ENCODE data around the gene MUSK.

Gene MUSK

DNA sequence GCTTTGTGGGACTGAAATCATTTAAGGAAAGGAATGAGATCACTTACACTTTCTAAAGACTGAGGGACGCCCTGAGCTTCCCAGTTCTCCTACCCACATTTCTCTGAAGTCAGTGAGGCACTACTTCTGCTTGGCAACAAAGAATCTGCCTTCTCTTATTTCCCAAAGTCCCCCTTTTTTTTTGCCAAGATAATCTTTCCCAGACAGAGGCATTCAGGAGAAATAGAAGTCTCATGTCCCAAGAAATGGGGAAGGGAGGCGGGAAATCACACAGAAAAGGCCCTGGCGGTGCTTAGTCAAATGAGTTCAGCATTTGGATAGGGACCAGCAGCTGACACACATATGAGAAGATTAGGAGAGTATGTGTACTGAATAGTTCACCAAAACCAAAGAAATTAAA is 159.7 kb downstream of the MUSK start:
- H3K4me3 ChIP-seq (ENCODE audit: low read length in 2 of 2), result no peak overlapping the region
- H3K4me1 ChIP-seq (ENCODE audit: control insufficient read depth, insufficient read depth, low read length), result no peaks in the 10 kb centered on the region
- H3K36me3 ChIP-seq (ENCODE audit: control insufficient read depth in 2 of 2, insufficient read depth in 2 of 2, low read length in 2 of 2), result no peaks in the 10 kb centered on the region
- no peaks in the 10 kb centered on the region for H3K27me3 ChIP-seq (ENCODE audit: control insufficient read depth in 1 of 2, insufficient read depth in 2 of 2, low read length in 2 of 2)
- no peak overlapping the region for H3K9ac ChIP-seq (ENCODE audit: low read length in 2 of 2)
- no peak overlapping the region for H3K27ac ChIP-seq (ENCODE audit: low read length)
- H3K9me3 ChIP-seq (ENCODE audit: control insufficient read depth in 2 of 2, low read length in 2 of 2), result no peaks in the 10 kb centered on the region

DNA sequence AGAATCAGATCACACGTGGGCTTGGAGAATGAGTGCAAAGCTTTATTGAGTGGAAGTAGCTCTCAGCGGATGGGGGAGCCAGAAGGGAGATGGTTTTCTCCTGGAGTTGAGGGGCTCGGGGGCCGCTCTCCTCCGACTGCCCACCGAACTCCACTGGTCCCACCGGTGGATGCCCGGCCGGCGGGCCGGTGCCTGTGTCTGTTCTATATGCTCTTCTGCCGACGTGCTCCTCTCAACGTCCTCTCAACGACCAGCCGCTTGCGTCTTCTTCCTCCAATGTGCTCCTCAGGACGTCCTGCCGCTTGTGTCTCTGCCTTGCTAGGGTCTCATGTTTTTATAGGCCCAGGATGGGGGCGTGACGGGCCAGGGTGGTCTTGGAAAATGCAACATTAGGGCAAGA is 161.9 kb downstream of the MUSK start:
- no peaks in the 10 kb centered on the region for H3K4me1 ChIP-seq (ENCODE audit: control insufficient read depth, insufficient read depth, low read length)
- H3K9ac ChIP-seq (ENCODE audit: low read length in 2 of 2), result no peak overlapping the region
- no peaks in the 10 kb centered on the region for H3K9me3 ChIP-seq (ENCODE audit: control insufficient read depth in 2 of 2, low read length in 2 of 2)
- H3K36me3 ChIP-seq (ENCODE audit: control insufficient read depth in 2 of 2, insufficient read depth in 2 of 2, low read length in 2 of 2), result no peaks in the 10 kb centered on the region
- H3K27me3 ChIP-seq (ENCODE audit: control insufficient read depth in 1 of 2, insufficient read depth in 2 of 2, low read length in 2 of 2), result no peaks in the 10 kb centered on the region
- no peak overlapping the region for H3K4me3 ChIP-seq (ENCODE audit: low read length in 2 of 2)
- no peak overlapping the region for H3K27ac ChIP-seq (ENCODE audit: low read length)

DNA sequence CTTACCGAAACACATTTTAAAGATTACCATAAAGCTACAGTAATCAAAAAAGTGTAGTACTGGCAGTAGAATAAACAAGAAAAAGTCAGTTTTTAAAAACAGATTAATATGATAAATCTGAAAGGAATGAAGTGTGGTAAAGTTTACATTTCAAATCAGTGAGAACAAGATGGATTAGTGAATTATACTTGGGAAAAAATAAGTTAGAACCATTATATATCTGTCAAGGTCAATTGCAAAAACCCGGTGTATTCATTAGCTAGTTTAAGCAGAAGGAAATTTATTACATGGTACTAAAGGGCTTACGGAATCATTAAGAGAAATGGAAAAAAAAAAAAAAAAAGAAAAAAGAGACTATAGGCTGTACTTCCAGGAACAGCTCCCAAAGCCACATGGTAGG is 164.3 kb downstream of the MUSK start:
- Histone ChIP-seq H3K9me3 (ENCODE audit: control insufficient read depth in 2 of 2, low read length in 2 of 2) (no peaks in the 10 kb centered on the region), H3K36me3 (ENCODE audit: control insufficient read depth in 2 of 2, insufficient read depth in 2 of 2, low read length in 2 of 2) (no peaks in the 10 kb centered on the region), H3K27ac (ENCODE audit: low read length) (no peak overlapping the region), H3K9ac (ENCODE audit: low read length in 2 of 2) (no peak overlapping the region), H3K4me1 (ENCODE audit: control insufficient read depth, insufficient read depth, low read length) (no peaks in the 10 kb centered on the region), H3K27me3 (ENCODE audit: control insufficient read depth in 1 of 2, insufficient read depth in 2 of 2, low read length in 2 of 2) (no peaks in the 10 kb centered on the region), H3K4me3 (ENCODE audit: low read length in 2 of 2) (no peak overlapping the region)

DNA sequence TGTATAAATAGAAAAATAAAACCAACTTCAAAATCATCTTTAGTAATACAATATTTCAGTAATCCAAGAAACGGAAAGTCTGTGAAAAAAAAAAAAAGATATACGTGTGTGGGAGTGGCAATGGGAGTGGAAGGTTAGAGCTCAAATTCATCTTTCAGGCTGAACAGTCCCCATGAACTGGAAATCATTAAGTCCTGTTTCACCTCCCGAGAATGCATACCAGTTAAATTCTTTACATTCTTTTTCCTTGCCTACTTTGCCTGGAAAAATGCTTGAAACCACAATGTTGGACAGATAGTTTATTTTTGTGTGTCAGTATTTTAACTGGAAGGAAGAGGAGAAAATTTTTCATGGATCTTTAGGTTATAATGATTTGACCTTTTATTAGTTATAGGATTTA is 166.8 kb downstream of the MUSK start:
- H3K36me3 ChIP-seq (ENCODE audit: control insufficient read depth in 2 of 2, insufficient read depth in 2 of 2, low read length in 2 of 2), result no peaks in the 10 kb centered on the region
- no peaks in the 10 kb centered on the region for H3K4me1 ChIP-seq (ENCODE audit: control insufficient read depth, insufficient read depth, low read length)
- H3K27me3 ChIP-seq (ENCODE audit: control insufficient read depth in 1 of 2, insufficient read depth in 2 of 2, low read length in 2 of 2), result no peaks in the 10 kb centered on the region
- H3K9me3 ChIP-seq (ENCODE audit: control insufficient read depth in 2 of 2, low read length in 2 of 2), result no peaks in the 10 kb centered on the region
- H3K9ac ChIP-seq (ENCODE audit: low read length in 2 of 2), result no peak overlapping the region
- H3K27ac ChIP-seq (ENCODE audit: low read length), result no peak overlapping the region
- no peak overlapping the region for H3K4me3 ChIP-seq (ENCODE audit: low read length in 2 of 2)

DNA sequence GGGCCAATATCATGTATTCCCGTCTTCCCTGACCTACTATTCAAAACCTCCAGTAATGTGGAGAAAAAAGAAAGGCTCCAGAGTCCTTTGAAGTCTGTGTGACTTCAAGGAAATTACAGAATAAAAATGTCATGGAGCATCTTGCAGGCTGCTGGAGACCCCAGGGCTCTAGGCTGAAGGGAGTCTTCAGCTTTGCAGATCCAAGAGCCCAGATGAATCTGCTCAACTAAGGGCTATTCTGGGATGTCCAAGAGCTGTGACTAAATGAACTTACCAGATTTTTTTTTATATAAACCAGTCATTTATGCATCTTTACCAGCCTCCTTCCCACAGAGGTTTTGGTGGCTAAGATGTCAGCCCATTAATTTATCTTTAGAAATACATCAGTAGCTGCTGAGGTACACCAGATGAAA is 167.3 kb downstream of the MUSK start:
- Histone ChIP-seq H3K9ac (ENCODE audit: low read length in 2 of 2) (no peak overlapping the region), H3K4me3 (ENCODE audit: low read length in 2 of 2) (no peak overlapping the region), H3K4me1 (ENCODE audit: control insufficient read depth, insufficient read depth, low read length) (no peaks in the 10 kb centered on the region), H3K27ac (ENCODE audit: low read length) (no peak overlapping the region), H3K36me3 (ENCODE audit: control insufficient read depth in 2 of 2, insufficient read depth in 2 of 2, low read length in 2 of 2) (no peaks in the 10 kb centered on the region), H3K9me3 (ENCODE audit: control insufficient read depth in 2 of 2, low read length in 2 of 2) (no peaks in the 10 kb centered on the region), H3K27me3 (ENCODE audit: control insufficient read depth in 1 of 2, insufficient read depth in 2 of 2, low read length in 2 of 2) (no peaks in the 10 kb centered on the region)

DNA sequence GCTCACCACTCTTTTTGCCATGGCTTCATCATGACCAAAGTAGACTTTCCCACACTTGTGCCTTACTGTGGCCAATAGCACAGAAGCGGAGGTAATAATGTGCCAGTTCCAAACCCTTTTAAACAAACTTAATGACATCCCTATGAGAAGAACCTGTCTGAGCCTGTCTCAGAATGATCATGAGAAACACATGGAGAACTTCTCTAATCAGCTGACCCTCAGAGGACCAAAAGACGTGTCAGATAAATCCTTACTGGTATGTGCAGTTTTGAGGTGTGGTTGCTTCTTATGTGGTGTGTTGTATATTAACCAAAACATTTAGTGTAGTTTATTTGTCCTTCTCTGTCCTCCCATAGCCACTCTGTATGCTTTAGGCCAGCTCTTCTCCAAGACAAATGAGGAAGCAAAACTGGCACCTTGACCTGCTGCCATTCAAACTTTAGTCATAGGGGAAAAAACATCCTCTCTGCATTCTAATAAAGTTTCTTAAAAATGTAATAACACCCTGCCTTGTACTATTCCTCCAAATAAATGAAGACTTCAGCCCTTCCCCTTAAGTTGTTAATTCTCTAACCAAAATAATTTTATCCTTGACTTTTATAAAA is 168.9 kb downstream of the MUSK start:
- no peak overlapping the region for H3K27ac ChIP-seq (ENCODE audit: low read length)
- H3K9me3 ChIP-seq (ENCODE audit: control insufficient read depth in 2 of 2, low read length in 2 of 2), result no peaks in the 10 kb centered on the region
- no peak overlapping the region for H3K4me3 ChIP-seq (ENCODE audit: low read length in 2 of 2)
- H3K4me1 ChIP-seq (ENCODE audit: control insufficient read depth, insufficient read depth, low read length), result no peaks in the 10 kb centered on the region
- no peak overlapping the region for H3K9ac ChIP-seq (ENCODE audit: low read length in 2 of 2)
- H3K27me3 ChIP-seq (ENCODE audit: control insufficient read depth in 1 of 2, insufficient read depth in 2 of 2, low read length in 2 of 2), result no peaks in the 10 kb centered on the region
- H3K36me3 ChIP-seq (ENCODE audit: control insufficient read depth in 2 of 2, insufficient read depth in 2 of 2, low read length in 2 of 2), result no peaks in the 10 kb centered on the region

DNA sequence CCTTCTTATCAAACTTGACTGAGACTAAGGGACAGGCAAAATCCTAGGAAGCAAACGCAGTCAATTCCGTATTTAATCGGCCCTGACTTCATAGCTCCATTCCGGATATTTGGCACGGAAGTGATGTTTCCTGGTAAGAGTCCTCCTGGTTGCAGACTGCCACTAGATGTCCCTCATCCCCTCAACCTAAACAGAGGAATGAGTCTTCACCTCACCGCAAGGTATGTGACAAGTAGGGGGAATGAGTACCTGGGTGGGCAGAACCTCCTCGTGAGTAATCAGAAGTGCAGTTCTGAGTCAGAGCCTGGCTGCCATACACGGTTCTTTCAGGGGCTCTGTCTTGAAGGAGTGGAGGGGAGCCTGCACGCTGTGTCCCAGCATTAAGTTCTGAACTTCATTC is 173.6 kb downstream of the MUSK start:
- H3K27me3 ChIP-seq (ENCODE audit: control insufficient read depth in 1 of 2, insufficient read depth in 2 of 2, low read length in 2 of 2), result no peaks in the 10 kb centered on the region
- no peak overlapping the region for H3K9ac ChIP-seq (ENCODE audit: low read length in 2 of 2)
- no peaks in the 10 kb centered on the region for H3K9me3 ChIP-seq (ENCODE audit: control insufficient read depth in 2 of 2, low read length in 2 of 2)
- no peaks in the 10 kb centered on the region for H3K36me3 ChIP-seq (ENCODE audit: control insufficient read depth in 2 of 2, insufficient read depth in 2 of 2, low read length in 2 of 2)
- H3K4me3 ChIP-seq (ENCODE audit: low read length in 2 of 2), result no peak overlapping the region
- H3K27ac ChIP-seq (ENCODE audit: low read length), result no peak overlapping the region
- H3K4me1 ChIP-seq (ENCODE audit: control insufficient read depth, insufficient read depth, low read length), result no peaks in the 10 kb centered on the region

DNA sequence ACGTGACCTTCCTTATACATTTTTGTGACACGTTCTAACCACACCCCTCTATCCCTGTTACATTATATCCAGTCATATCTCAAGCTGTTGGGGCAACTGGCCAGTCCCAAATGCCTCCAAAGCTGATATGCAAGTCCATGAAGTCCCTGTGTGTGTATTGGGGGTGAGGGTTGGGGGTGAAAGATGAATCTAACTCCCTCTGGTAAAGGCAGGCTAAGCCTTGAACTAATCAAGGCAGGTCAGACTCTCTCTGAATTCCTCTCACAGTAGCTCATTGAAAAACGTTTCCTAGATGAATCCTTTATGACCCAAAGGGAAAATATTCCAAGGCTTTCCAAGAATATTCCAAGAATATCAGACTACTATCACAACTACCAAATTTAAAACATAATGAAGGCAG is 174.4 kb downstream of the MUSK start:
- Histone ChIP-seq H3K27me3 (ENCODE audit: control insufficient read depth in 1 of 2, insufficient read depth in 2 of 2, low read length in 2 of 2) (no peaks in the 10 kb centered on the region), H3K36me3 (ENCODE audit: control insufficient read depth in 2 of 2, insufficient read depth in 2 of 2, low read length in 2 of 2) (no peaks in the 10 kb centered on the region), H3K9ac (ENCODE audit: low read length in 2 of 2) (no peak overlapping the region), H3K27ac (ENCODE audit: low read length) (no peak overlapping the region), H3K9me3 (ENCODE audit: control insufficient read depth in 2 of 2, low read length in 2 of 2) (no peaks in the 10 kb centered on the region), H3K4me1 (ENCODE audit: control insufficient read depth, insufficient read depth, low read length) (no peaks in the 10 kb centered on the region), H3K4me3 (ENCODE audit: low read length in 2 of 2) (no peak overlapping the region)

DNA sequence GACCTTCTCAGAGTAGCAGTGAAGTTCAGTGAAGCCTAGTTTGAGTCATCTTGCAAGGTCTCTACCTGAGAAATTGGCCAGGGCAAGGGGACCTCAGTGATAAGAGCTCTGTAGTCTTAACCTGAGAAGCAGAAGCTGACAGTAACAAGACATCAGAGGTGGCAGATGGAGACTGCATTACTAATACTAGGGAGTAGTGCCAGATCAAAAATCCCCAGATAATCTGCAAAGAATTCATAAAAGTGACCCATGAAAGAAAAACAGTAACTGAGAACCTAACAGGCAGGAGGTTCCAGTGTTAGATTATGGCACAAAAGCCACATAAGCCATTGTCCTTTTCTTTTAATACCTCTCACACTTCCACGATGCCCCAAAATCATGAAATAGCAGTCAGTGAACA is 175.5 kb downstream of the MUSK start:
- Histone ChIP-seq H3K27ac (ENCODE audit: low read length) (no peak overlapping the region), H3K4me3 (ENCODE audit: low read length in 2 of 2) (no peak overlapping the region), H3K9ac (ENCODE audit: low read length in 2 of 2) (no peak overlapping the region), H3K4me1 (ENCODE audit: control insufficient read depth, insufficient read depth, low read length) (no peaks in the 10 kb centered on the region), H3K27me3 (ENCODE audit: control insufficient read depth in 1 of 2, insufficient read depth in 2 of 2, low read length in 2 of 2) (no peaks in the 10 kb centered on the region), H3K36me3 (ENCODE audit: control insufficient read depth in 2 of 2, insufficient read depth in 2 of 2, low read length in 2 of 2) (no peaks in the 10 kb centered on the region), H3K9me3 (ENCODE audit: control insufficient read depth in 2 of 2, low read length in 2 of 2) (no peaks in the 10 kb centered on the region)

DNA sequence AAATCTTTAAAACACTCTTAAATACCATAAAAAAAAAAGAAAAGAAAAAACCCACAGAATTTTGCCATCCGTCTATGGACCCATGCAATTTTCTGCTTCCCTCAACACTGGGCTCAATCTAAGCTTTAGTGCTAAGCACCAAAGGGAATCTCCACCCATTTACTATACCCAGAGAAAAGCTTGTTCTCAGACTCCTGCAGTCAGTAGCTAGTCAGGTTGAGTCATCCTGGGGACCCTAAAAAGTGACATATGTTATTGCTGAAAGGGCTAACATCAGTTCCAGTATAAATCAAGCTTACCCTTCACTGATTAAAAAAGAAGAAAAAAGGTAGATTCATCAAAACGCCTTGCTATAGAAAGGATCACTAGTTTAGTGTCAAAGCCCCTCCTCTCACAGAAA is 177.6 kb downstream of the MUSK start:
- no peaks in the 10 kb centered on the region for H3K9me3 ChIP-seq (ENCODE audit: control insufficient read depth in 2 of 2, low read length in 2 of 2)
- H3K36me3 ChIP-seq (ENCODE audit: control insufficient read depth in 2 of 2, insufficient read depth in 2 of 2, low read length in 2 of 2), result no peaks in the 10 kb centered on the region
- H3K4me1 ChIP-seq (ENCODE audit: control insufficient read depth, insufficient read depth, low read length), result no peaks in the 10 kb centered on the region
- no peak overlapping the region for H3K9ac ChIP-seq (ENCODE audit: low read length in 2 of 2)
- H3K4me3 ChIP-seq (ENCODE audit: low read length in 2 of 2), result no peak overlapping the region
- no peaks in the 10 kb centered on the region for H3K27me3 ChIP-seq (ENCODE audit: control insufficient read depth in 1 of 2, insufficient read depth in 2 of 2, low read length in 2 of 2)
- no peak overlapping the region for H3K27ac ChIP-seq (ENCODE audit: low read length)

DNA sequence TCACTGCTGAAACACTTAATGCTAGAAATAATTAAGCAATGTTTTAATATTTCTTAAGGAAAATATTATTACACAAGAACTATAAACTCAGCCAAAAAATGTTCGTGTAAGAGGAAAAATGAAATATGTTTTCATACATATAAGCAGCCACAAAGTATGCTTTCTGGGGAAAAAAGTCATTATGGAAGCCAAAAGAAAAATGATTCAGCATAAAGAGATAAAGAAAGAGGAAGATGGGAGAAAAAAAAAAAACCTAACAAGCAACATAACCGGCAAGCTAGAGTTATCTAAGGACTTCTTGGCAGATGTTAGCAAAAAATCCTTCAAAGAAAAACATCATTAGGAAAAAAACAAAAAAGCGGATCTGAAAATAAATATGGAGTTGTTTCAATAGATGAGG is 179.1 kb downstream of the MUSK start:
- Histone ChIP-seq H3K4me1 (ENCODE audit: control insufficient read depth, insufficient read depth, low read length) (no peaks in the 10 kb centered on the region), H3K36me3 (ENCODE audit: control insufficient read depth in 2 of 2, insufficient read depth in 2 of 2, low read length in 2 of 2) (no peaks in the 10 kb centered on the region), H3K9me3 (ENCODE audit: control insufficient read depth in 2 of 2, low read length in 2 of 2) (no peaks in the 10 kb centered on the region), H3K9ac (ENCODE audit: low read length in 2 of 2) (no peak overlapping the region), H3K27me3 (ENCODE audit: control insufficient read depth in 1 of 2, insufficient read depth in 2 of 2, low read length in 2 of 2) (no peaks in the 10 kb centered on the region), H3K4me3 (ENCODE audit: low read length in 2 of 2) (no peak overlapping the region), H3K27ac (ENCODE audit: low read length) (no peak overlapping the region)

Data from stomach smooth muscle (tissue), 2 donors.